Esophagus muscularis mucosa (tissue), 4 donors: ENCODE results near the gene KLHL29.

Experiments
- CTCF ChIP-seq, 3 experiments: fragments of 200-600 bp in 2 of 3; fragments of 450-650 bp in 1 of 3; sonication (generic) in 2 of 3; IDR thresholded peaks; one replicate each; pipeline ENCODE4 v1.5.1; 2017 to 2019; ENCODE audit warnings: antibody characterized with exemption in 3 of 3, mild to moderate bottlenecking in 2 of 3, moderate library complexity in 1 of 3
- EP300 ChIP-seq: sonication (generic); formaldehyde crosslinking; IDR thresholded peaks from one replicate; pipeline ENCODE4 v1.6.1; 2017; ENCODE audit warnings: antibody characterized with exemption
- POLR2A ChIP-seq: fragments of 450-650 bp; IDR thresholded peaks from one replicate; pipeline ENCODE4 v1.6.1; 2017; ENCODE audit warnings: antibody characterized with exemption, moderate library complexity, mild to moderate bottlenecking, low read depth
- POLR2AphosphoS5 ChIP-seq, 2 donors: sonication (generic); formaldehyde crosslinking; IDR thresholded peaks; one replicate each; pipeline ENCODE4 v1.6.1; 2017; ENCODE audit warnings: antibody characterized with exemption in 2 of 2

GRCh38 chr2:23482607-23483006 lies 97.6 kb downstream of the KLHL29 start:
- no peak for TF ChIP-seq CTCF (IDR thresholded peaks at IDR 0.05)
- no peak for TF ChIP-seq POLR2A
- TF ChIP-seq POLR2AphosphoS5 (IDR thresholded peaks at IDR 0.05), result no peak
- TF ChIP-seq EP300, result no peak
